ENCODE results near the gene ZNF862.
A peak's percentile ranks its signal among the peaks of the same experiment; 100 is the strongest.

Gene ZNF862

GRCh38 chr7:149824301-149824741 lies 13.9 kb upstream of the ZNF862 start:
- Histone ChIP-seq H3K9me3 (peaks cover 3% of the 10 kb centered on the region; the same call in 1 of the 2 replicates), H3K4me3 (ENCODE audit: low read depth, low read length) (no peak overlapping the region), H3K27me3 (no peaks in the 10 kb centered on the region), H3K36me3 (no peaks in the 10 kb centered on the region), H3K4me1 (peaks cover 18% of the 10 kb centered on the region)
- TF ChIP-seq CTCF (IDR thresholded peaks at IDR 0.05; ENCODE audit: low read depth, low read length): no peak
- DNase-seq: no peak

- H3K4me1 ChIP-seq: peaks cover 18% of the 10 kb centered on the region
- H3K36me3 ChIP-seq: no peaks in the 10 kb centered on the region
- no peak for DNase-seq
- H3K27me3 ChIP-seq: no peaks in the 10 kb centered on the region
- H3K9me3 ChIP-seq: peaks cover 3% of the 10 kb centered on the region; the same call in 1 of the 2 replicates
- H3K4me3 ChIP-seq (ENCODE audit: low read depth, low read length): no peak overlapping the region
- no peak for TF ChIP-seq CTCF (IDR thresholded peaks at IDR 0.05; ENCODE audit: low read depth, low read length)
Observed at GRCh38 chr7:149824748-149825566, 13.2 kb upstream of the ZNF862 start.

GRCh38 chr7:149825567-149826343 lies 12.4 kb upstream of the ZNF862 start:
- H3K4me1 ChIP-seq: peaks cover 18% of the 10 kb centered on the region
- no peaks in the 10 kb centered on the region for H3K27me3 ChIP-seq
- no peaks in the 10 kb centered on the region for H3K36me3 ChIP-seq
- no peak for DNase-seq
- H3K4me3 ChIP-seq (ENCODE audit: low read depth, low read length): no peak overlapping the region
- TF ChIP-seq CTCF (IDR thresholded peaks at IDR 0.05; ENCODE audit: low read depth, low read length): no peak
- H3K9me3 ChIP-seq: peaks cover 3% of the 10 kb centered on the region; the same call in 1 of the 2 replicates

DNA sequence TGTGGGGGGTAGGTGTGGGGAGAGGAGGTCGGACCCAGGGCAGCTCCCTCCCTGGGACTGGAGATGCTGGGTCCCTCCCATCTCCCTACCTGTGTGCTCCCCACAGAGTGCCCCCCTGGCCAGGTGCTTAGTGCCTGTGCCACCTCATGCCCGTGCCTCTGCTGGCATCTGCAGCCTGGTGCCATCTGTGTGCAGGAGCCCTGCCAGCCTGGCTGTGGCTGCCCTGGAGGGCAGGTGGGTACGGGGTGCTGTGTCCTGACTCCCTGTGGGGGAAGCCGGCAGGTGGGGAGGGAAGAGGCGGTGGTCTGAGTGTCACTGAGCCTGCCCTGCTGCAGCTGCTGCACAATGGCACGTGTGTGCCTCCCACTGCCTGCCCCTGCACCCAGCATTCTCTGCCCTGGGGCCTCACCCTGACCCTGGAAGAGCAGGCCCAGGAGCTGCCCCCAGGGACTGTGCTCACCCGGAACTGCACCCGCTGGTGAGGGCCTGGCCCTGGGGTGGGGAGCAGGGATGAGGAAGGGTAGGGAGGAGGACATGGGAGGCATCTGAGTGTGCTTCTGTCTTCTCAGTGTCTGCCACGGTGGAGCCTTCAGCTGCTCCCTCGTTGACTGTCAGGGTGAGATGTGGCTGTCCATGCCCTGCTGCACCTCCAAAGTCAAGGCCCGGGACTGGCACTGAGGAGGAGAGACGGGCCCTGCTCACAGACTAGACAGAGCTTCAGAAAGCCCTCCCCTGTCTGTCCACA lies 11.7 kb upstream of the ZNF862 start:
- Histone ChIP-seq H3K4me3 (ENCODE audit: low read depth, low read length) (no peak overlapping the region), H3K4me1 (peaks cover 18% of the 10 kb centered on the region), H3K9me3 (peaks cover 3% of the 10 kb centered on the region; the same call in 1 of the 2 replicates), H3K36me3 (no peaks in the 10 kb centered on the region), H3K27me3 (no peaks in the 10 kb centered on the region)
- DNase-seq: no peak
- TF ChIP-seq CTCF (IDR thresholded peaks at IDR 0.05; ENCODE audit: low read depth, low read length): no peak

- H3K4me1 ChIP-seq: peaks cover 12% of the 10 kb centered on the region
- peaks cover 3% of the 10 kb centered on the region; the same call in 1 of the 2 replicates for H3K9me3 ChIP-seq
- no peak for TF ChIP-seq CTCF (IDR thresholded peaks at IDR 0.05; ENCODE audit: low read depth, low read length)
- DNase-seq: peak; percentile 47
- no peak overlapping the region; the same call in 1 of the 2 replicates for H3K4me3 ChIP-seq (ENCODE audit: low read depth, low read length)
- H3K36me3 ChIP-seq: no peaks in the 10 kb centered on the region
- no peaks in the 10 kb centered on the region for H3K27me3 ChIP-seq
Observed at GRCh38 chr7:149827089-149827981, 10.8 kb upstream of the ZNF862 start.

All from BE2C (cell line).